Activated CD4-positive, CD25-positive, alpha-beta regulatory T cell treated with anti-CD3 and anti-CD28 coated beads, Interleukin-2, amount 50 U/mL, for 72 hours (primary cell): ENCODE results near the gene TSPOAP1.

Experiments
- DNase-seq: peaks from one replicate; pipeline ENCODE4 v3.0.0; 2021

The TSPOAP1 gene

DNA sequence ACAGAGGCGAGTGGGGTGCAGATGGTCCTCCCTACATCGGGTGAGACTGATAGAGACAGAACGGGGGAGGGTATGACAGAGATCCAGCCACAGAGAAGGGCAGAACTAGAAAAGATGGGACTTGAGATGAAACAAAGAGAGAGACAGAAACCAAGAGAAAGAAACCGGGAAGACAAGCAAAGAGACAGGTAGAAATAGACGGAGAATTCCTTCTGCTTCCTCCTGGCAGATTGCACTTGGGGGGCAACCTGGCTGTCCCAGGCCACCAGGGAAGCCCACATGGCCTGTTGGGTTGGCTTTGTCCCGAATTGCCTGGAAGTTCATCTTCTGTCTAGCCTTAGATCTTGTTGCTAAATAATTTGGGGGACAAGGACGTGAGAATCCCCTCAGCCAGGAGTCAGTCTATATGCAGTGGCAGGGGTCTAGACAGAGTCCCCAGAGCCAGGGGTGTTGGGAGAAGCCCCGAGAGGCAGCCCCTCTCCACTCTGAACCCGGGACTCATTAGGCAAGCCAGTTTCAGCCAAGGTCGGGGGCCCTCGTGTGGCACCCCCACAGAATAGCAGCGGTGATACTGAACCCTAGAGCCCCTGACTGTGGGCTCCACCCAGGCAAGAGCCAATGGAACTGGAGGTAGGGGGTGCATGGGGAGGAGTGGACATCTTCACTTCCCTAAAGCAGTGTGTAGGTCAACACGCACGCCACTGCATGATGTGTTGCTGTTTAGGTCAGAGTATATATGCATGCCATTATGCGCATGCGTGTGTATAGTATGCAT is 627 bp upstream of the TSPOAP1 start:
- peak; percentile 69 for DNase-seq

DNA sequence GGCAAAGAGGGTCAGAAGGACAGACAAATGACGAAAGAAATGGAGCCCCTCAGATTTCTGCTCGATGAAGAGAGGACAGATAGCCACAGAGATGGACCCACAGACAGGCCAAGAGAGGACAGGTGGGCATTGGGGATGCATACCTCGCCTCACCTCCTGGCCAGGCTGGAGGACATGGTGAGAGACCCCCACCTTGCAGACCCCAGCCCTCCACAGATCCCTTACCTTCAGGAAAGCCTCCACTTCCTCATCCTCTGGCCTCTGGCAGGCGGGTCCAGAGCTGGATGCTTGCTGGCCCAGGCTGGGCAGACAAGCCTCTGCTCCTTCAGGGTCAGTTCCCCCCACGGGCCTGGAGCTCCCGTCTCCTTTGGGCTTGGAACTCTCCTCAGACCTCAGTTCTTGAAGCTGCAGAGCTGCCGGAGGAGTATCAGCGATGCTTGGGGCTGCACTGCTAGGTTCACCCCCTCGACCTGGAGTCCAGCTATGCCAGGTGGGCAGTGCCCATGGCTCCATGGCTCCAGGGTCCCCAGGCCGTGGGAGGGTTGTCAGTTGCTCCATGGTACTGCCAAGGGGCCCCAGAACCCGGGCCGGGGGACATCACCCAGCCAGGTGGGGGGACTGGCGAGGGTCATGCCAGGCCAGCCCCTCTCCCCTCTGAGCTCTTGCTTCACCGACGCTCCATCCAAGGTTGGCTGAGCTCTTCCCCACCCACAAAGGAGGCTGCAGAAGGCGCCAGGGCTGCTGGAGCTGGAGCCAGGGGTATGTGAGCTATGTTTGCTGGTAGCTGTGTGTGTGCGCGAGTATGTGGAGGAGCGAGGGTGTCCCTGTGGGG is 1.0 kb downstream of the TSPOAP1 start:
- DNase-seq, result no peak

DNA sequence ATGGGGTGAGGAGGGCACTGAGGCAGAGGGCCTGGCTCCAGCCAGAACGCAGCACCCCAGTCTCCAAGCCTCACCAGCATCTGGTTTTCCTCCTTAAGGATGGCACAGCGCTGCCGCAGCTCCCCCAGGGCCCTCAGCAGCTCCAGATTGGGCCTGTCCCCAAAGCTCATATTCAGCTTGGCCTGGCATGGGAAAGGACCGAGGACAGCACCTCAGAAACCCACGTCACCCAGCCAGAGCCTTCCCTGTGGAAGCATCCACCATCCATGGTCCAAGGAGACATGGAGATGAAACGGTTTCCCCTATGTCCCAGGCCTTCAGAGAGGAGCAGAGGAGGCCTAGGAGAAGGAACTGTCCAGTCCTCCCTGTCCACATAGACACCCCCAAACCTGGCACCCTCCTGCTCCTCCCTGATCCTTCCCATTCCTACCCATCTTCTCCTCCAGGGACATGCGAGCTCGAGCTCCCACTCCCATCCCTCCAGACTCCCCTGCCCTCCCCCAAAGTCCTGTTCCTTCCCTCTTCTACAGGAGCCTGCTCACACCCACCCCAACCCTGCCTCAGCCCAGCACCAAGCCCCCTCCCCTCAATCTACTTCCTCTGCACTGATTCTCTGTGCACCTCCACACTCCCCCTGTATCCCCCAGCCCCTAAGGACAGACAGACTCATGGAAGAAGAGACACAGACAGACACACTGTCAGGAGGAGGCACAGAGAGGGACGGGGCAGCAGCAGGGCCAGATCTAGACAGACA is 1.8 kb downstream of the TSPOAP1 start:
- DNase-seq, result no peak

DNA sequence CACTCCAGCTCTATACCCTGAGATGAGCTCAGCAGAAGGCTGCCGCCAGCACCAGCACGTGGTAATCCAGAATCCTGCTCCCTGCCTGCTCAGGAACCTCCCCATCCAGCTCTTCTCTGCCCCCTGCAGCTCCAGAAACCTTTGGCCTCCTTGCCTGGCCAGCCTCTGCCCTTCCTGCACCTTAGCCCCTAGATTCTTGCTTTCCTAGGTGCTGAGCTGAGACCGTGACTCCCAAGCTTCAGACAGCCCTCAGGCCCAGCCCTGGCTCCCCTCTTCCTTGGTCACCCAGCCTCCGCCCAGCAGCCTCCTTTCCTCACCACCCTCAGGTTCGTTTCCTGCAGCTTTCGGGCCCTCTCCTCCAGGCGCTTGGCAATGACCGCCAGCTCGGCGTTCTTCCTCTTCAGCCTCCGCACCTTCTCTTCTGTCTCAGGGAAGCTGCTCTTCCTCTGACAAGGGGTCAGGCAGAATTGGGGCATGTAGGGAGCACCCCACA is 2.6 kb downstream of the TSPOAP1 start:
- DNase-seq, result no peak

DNA sequence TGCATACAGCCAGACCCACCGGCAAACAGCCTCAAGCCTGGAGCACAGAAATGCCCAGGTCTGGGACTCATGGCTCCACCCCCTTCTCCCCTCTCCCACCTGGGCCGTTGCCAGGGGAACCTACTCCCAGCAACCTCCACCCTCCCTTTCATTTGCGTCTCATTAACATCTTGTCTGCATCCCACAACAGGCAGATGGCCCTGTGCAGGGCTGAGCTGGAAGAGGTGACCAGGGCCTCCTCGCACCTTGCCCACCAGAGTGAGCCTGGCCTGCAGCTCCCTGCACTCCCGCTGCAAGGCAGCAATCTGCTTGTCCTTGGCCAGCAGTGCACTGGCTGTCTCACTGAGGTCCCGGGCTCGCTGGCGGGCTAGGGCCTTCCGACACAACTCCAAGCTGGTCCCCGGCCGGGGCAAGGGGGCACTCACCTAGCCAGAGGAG is 3.3 kb downstream of the TSPOAP1 start:
- DNase-seq, result no peak

DNA sequence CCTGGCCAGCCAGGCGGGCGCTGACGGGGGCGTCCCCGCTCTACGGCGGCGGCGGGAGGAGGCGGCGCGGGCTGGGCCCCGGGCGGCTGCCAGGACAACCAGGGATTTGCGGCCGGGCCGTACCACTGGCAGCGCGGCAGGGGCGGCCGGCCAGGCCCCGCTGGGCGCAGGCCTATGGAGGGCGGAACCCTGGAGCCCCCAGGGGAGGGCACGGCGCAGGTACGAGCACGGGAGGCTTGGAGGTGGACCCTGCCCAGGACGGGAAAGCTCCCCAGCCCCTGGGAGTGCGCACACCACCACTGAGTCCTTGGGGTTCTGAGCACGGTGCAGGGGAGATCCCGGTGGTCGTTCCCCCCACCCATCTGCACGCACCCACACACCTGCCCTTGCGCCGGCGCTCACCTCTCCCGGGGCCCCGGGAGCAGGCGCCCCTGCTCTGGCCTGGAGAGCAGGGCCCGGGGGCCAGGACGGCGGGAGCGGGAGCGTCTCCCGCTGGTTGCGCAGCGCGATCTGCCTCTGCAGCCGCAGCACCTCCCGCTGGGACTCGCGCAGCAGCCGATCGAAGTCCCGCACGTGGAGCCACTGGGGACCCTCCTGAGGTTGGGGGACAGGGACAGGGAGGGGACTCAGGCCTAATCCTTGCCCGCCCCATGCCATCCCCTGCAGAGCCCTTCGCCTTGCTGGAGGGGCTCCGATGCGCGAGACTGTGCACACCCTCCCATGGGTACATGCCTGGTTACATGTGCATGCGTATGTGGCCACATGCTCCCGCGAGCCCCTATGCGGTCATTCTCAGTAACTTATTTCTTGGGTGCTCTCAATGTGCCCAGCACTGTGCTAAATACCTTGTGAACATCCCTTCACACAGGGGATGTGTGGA is 3.9 kb downstream of the TSPOAP1 start:
- DNase-seq, result no peak

DNA sequence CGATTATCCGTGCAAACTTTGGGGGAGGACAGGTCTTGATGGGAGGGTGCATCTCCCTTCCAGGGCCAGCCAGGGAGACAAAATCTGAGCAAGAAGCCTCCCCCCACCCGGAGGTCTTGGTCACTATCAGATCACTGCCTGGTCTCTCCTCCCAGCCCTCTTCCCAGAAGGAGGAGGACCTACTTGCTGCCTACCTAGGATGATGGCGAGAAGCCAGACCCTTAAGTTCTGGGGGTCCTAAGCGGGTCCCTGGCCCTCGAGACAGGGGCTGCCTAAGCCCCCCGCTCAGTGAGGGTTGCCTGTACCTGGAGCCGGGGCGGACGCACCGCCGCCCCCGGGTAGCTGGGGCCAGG is 4.6 kb downstream of the TSPOAP1 start:
- DNase-seq, result no peak

DNA sequence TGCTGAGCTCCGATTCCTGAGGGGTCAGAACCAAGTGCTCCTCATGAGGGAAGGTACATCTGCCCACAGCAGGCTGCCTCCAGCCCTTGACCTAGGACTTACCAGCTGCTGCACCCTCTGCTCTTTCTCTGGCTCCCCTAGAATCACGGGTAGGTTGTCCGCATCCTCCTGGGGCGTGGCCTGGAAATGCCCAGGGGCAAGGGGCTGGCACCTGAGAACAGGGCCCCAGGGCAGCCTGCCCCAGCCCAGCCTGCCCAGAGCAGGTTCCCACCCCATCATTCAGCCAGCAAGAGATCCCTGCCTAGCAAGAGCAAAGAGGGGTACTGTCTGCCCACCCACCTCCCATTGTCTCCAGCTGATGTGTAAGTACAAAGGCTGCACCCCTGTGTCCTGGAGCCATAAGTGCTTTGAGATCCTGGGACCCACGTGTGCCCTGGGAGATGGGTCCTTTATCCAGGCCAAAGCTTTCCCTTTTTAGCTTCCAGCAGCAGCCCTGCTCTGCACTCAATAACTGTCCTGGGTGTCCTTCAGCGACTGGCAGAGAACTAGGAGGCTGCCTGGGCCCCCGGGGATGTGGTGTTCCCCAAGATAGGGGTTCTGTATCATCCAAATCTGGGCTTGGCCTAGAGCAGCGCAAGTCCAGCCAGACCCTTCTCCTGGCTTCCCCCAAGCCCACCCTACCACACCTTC is 5.1 kb downstream of the TSPOAP1 start:
- DNase-seq, result no peak

DNA sequence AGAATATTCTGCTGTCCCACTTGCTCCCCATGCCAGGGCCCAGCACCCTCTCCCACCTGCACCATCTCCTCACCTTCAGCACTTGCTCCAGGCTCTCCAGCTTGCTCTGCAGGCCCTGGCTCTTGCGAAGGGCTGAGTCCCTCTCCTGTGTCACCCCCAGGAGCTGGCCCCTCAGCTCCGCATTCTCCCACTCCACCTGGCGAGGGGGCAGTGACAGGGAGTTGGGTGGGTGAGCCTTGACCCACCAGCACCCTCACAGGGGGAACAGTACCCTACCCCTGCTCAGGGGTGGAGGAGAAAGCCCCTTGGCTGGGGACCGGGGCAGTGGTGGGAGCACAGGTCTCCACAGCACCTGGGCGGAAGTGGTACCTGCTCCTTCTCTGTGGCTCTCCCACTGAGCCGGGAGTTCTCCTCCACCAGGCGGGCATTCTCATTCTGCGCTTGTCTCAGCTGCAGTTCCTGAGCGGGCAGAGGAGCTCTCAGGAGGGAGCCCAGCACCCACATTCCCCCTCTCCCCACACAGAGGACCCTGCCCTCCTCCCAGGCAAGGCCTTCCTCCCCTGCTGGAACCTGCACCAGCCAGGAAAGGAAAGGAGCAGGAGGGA is 5.9 kb downstream of the TSPOAP1 start:
- no peak for DNase-seq

DNA sequence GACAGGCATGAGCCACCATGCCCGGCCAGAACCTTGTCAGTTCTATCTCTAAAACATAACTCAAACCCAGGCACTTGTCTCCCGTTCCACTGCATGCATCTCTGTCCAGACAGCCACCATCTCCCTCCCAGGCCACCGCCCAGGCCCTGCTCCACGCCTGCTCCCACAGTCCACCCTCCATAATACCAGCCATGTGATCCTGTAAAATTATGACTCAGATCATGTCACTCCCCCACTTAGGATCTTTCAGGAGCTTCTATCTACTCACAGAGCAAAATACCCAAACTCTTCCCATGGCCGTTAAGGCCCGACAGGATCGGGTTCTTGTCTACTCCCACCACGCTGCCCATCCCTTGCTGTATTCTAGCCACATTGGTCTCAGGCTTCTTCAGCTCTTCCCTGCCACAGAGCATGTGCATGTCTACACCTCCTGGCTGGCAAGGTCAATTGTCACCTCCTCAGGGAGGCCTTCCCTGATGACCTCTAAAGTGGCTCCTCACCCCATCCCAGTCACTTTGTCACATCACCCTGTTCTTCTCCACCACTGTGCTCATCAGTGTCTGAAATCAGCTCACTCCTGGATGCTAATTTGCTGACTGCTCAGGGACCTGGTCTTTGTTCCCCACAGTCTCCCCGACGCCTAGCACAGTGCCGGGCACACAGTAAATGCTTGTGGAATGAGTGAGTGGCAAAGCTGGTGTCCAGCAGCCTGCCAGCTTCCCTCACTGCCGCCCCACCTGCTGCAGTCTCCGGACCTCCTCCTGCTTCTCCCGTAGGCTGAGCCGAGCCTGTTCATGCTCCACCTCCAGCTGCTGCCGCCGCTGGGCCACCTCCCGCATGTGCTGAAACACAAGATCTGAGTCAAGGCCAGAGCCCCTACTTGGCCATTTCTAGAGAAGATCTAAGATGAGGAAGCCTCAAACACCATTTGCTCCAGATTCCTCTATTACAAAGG is 6.7 kb downstream of the TSPOAP1 start:
- DNase-seq, result no peak

DNA sequence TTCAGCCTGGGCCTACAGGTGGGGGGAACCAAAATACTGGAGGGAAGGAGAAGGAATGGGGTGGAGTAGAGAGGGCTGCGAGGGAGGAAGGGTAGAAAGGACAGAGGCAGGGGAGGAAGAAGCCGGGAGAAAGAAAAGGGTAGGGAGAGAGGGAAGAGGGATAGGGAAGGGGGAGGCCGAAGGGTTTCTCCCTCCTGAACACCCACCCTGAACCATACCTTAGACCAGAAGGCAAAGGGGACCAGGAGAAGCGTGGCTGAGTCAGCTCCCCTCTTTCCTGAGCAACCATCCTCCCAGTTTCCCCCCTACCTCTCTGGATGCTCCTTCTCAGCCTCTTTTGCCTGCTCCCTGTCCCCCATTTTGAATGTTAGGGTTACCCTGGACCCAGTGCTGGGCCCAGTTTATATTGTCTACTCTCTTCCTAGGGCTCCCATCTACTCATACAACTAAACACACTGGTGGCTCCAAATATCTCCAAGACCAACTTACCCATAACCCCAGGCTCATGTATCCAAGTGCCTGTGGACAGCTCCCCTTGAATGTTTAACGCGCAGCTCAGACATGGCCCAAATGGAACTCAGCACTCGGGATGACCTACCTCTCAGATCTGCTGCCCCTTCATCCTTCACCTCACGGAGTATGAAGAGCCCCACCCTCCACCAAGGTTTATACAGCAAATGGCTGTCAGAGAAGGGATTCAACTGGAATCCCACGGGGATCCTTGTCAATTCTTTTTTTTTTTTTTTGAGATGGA is 7.8 kb downstream of the TSPOAP1 start:
- no peak for DNase-seq

DNA sequence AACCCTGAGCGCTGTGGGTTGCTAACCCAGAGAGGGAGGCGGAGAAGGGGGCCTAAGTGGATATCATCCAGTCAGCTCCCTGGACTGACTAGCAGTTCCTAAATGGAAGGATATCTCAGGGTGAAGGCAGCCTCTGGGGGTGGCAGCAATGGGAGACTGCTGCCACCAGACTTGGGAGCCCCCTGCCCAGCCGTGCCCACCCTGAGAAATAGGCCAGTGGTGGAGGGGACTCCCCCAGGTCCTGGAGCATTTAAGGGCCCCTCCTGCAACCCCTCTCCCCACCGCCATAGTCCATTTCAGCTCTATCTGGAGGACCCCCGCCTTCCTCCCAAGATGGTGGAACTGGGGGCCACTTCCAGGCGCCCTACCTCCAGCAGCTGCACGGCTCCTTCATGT is 8.4 kb downstream of the TSPOAP1 start:
- DNase-seq, result no peak

DNA sequence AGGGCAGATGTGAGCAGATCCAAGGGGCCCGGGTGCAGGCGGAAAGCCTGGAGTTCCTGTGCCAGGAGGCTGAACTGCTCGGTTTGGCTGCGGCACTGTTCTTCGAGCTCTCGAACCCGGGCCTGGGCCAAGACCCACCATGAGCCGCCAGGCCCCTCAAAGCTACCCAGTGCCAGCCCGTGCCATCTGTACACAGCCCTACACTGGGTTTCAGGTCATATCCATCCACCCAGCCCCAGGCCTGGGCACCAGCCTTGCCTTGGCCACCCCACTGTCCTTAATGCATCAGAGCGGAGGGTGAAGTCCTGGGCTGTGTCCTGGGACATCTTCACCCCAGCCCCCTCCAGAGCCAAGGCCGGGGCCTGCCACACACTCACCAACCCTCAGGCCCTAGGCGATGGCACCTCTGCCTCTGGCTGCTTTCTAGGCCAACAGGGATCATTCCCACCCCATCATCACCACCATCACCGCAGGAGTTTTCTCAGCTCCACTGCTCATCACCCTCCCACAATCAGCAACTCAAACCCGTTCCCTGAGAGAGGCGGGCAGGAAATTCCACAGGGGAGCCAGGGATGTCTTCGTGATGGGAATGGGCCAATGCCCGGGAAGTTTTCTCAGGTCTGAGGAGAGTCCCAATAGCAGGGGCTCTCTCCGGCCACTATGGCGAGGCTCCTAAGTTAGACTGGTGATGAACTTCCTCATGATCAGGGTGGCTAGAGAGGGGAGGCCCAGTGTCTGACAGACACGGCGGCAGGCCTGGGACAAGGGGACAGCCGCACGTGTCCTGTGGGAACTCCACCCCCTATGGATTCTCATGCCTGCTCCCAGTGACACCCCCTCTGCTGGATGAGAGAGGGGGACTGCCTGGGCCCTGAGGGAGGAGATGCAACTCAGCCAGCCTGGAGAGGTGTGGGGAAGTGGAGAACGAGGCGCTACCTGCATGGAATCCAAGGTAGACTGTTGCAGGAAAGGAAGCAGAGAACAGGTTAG is 9.1 kb downstream of the TSPOAP1 start:
- peak; percentile 33 for DNase-seq

DNA sequence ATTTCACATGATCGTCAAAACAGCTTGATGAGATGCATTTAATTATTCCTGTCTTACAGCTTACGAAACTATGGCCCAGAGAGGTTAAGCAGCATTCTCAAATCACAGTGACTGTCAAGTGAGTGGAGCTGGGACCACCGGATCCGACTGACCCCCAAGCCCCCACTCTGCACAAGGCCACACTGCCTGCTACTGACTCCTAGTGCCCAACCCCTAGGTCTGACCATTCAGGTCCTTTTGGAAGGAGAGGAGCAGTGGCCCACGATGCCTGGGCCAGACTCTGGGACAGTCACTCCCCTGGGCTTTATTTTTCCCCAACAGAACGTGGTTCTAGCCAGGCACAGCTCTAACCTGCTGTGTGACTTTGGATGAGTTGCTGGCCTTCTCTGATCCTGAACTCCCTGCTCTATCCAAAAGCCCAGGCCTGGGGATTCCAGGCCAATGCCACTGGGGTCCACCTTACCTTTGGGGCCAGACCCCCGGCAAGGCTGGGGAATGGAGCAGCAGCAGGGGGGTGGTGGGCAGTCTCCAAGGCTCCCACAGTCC is 9.9 kb downstream of the TSPOAP1 start:
- DNase-seq, result peak; percentile 30

DNA sequence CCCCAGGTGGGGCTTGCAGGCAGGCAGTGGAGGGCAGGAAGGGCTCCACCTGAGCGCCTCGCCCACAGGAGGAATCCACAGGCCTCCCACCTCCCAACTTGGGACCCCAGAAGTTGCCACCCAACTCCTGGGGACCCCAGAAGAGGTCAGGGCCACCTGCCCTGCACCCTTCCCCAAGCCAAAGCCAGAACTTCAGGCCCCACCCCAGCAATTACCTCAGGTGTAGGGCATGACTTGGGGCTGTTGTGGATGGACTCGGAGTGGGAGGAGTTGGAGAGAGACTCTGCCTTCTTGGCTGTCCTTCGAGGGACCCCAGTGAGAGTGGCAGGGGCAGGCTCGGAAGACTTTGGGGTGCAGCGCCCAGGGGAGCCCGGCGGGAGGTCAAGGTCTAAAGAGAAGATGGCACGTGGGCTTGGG is 10.5 kb downstream of the TSPOAP1 start:
- DNase-seq, result peak; percentile 29

DNA sequence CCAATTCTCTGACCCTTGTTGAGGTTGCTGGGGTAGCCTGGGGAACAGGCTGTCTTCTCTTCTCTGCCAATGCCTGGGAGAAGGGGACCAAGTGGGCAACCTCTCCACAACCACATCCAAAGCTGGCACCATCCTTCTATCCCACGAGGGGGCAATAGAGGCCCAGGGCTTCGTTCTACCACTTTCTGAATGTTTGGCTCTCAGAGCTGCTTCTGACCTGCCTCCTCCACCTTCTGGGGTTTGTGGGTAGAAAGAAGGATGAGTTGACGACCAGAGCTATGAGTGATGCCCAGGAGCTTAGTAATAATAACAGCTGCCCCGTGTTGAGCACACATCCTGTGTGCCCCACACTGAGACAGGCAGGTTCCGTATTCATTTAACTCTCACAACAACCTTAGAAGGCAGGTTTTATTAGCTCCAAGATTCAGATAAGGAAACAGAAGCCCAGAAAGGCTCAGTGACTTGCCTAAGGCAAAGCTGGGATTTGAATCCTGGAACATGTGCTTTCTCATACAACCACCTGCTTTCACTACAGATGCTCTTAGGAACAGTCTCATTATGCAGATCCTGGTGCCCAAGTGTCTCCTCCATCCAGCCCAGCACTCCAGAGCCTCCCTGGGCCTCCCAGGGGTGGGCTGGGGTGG is 11.1 kb downstream of the TSPOAP1 start:
- DNase-seq, result peak; percentile 55
